GM21723 (cell line): ENCODE data around the gene SETD7.

Experiments
- ATAC-seq: cut with Tn5 transposase; IDR thresholded peaks from one replicate; pipeline ENCODE4 v1.9.1; 2021; ENCODE audit warnings: mild to moderate bottlenecking, moderate library complexity; ENCODE audit not compliant: unreplicated experiment

SETD7 gene

DNA sequence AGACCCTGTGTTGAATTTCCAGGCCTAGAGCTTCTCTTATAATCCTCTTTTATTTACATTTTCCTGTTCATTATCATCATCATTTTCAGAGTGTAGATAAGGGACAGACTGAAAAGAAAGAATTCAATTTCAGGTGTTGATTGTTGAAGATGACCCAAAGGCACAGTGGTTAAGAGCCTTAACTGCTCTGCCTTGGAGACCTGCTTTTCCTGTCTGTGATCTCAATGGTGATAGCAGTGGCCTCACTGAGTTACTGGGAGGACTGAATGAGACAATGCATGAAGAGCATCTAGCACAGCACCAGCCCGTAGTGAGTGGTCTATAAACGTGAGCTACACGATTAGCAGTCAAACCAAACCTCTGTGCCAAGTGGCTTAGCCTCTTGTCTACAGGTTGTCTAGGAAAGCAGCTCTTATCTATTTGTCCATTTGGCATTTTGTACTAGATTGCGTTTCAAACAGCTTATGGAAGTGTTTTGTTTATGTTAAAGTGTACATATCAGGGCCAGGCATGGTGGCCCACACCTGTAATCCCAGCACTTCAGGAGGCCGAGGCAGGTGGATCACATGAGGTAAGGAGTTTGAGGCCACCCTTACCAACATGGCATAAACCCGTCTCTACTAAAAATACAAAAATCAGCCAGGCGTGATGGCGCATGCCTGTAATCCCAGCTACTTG is 41.5 kb downstream of the SETD7 start:
- no peak for ATAC-seq

DNA sequence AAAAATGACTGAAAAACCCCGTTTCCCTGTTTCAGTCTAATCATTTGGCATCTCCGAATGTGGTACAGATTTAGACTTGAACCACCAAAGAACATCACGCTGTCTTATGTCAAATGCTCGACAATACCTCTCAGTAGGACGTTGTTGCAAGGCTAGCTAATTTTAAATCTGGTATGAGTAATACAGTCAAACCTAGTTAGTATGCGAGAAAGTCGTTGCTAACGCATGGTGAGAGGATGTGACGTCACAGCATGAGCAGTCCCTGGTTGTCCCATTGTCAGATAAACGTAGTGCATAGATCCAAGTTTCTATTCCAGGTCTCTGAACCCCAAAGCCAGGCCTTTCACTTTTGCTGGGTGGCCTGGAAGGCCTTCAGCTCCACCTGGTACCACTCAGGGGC is 44.7 kb downstream of the SETD7 start:
- no peak for ATAC-seq

GRCh38 chr4:139509727-139510410 is 46.1 kb downstream of the SETD7 start:
- ATAC-seq: no peak

DNA sequence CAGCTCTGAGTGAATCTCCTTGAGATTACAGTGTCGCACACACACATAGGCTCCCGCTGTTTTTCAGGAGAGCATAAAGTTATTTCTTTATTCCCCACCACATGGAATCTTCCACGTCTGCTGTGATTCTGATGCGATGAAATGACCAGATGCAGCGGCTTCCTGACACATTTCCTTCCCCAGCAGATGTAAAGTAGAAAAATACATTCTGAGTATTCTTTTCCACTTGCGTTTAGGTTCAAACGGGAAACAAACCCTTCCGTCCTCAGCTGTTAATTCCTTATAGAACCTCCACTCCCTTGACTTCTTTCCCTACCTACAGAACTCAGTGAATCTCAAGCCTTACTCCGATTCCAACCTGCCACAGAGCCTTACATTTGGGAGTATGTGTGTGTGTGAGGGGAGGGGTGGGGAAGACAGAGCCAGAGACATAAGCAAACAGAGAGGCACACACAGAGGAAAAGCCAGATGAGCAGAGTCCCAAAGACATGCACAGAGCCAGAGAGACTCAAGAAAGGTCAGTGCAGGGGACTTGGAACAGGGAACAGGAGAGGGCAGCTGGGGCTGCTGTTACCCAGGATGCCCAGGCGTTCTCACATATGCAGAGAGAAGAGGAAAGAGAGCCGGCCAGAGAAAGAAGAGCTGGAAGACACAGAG is 47.3 kb downstream of the SETD7 start:
- no peak for ATAC-seq

- ATAC-seq: no peak
Measured at GRCh38 chr4:139506774-139507173, 49.2 kb downstream of the SETD7 start.

DNA sequence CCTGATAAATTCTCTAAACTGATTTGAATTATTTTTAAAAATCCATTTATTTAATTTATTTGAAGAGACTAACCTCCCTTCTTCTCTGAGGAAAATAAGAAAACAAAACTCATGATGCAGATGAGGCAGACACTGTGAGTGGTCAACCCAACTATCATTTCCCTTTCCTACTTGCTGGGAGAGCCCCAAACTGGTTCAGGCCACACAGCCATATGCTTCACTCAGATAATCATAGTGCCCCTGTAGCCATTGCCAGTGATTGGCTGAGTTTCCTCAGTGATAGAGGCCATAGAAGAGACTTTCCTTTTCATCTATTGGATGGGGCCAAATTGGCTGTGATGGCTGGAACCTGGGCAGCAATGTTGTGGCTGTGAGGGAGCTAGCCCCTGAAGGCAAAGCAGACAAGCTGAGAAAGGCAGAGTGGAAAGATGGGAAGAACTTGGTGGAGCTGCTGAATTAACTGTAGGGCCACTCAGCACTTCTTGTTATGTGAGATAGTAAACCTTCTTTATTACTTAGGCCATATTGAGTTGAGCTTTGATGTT is 52.3 kb downstream of the SETD7 start:
- no peak for ATAC-seq

GRCh38 chr4:139501927-139502899 is 53.8 kb downstream of the SETD7 start:
- no peak for ATAC-seq

- no peak for ATAC-seq
Measured at GRCh38 chr4:139501527-139501926, 54.5 kb downstream of the SETD7 start.

GRCh38 chr4:139501117-139501516 is 54.9 kb downstream of the SETD7 start:
- no peak for ATAC-seq

- no peak for ATAC-seq
Measured at GRCh38 chr4:139499186-139499585, 56.8 kb downstream of the SETD7 start.

DNA sequence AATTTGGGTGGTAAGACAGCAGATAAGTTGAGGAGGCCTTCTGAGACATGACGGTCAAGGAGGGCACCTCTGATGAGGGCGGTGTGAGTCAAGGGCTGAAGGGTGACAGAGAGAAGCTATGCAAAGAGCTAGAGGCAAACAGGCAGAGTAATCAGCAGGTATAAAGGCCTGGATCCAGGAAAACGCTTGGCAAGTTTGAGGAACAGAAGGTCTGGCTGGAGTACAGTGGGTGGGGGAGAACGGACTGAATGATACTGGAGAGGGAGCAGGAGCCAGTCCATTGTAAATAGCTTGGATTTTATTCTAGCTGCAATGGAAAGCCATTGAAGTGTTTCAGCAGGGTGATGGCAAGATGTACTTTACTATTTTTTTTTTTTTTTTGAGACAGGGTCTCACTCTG is 62.8 kb downstream of the SETD7 start:
- ATAC-seq: no peak

- no peak for ATAC-seq
Measured at GRCh38 chr4:139492429-139492828, 63.6 kb downstream of the SETD7 start.

- no peak for ATAC-seq
Measured at GRCh38 chr4:139489638-139490037, 66.4 kb downstream of the SETD7 start.

- no peak for ATAC-seq
Measured at GRCh38 chr4:139488442-139488841, 67.6 kb downstream of the SETD7 start.

DNA sequence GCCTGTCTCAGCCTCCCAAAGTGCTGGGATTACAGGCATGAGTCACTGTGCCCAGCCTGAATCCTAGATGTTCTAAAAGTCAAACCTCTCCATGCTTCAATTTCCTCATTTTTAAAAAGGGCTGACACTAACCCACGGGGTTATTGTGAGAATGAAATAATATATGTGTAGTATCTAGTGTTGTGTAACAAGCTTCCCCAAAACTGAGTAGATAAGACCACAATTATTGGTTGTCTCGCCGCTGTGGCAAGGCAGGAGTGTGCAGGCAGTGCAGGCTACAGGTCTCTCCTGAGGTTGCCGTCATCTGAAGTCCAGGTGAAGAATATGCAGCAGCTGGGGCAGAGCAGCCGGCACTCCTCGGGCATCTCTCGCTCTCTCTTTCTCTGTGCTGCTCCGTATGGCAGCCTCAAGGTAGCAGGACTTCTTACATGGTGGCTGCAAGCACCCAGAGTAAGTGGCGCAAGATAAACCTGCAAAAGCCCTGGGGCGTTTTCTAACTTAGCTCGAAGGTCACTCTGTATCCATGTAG is 71.2 kb downstream of the SETD7 start:
- ATAC-seq: no peak

GRCh38 chr4:139483000-139483399 is 73.0 kb downstream of the SETD7 start:
- ATAC-seq: no peak

- no peak for ATAC-seq
Measured at GRCh38 chr4:139481465-139481864, 74.6 kb downstream of the SETD7 start.

DNA sequence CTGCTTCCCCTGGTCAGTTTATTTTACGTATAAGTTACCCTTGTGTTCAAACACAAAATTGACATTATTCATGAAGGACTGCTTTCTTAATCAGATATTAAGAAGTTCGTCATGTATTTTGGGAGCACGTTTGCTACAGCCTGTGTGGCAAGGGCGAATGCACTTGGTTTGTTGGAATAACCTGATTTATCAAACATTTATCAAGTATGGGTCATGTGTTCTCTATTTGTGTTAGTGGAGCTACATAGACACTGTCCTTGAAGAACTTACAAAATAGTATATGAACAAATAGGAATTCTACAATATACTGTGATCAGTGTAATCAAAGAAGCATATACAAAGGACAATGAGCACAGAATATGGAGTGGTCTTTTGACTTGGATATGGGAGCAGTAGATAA is 79.7 kb downstream of the SETD7 start:
- no peak for ATAC-seq

- no peak for ATAC-seq
Measured at GRCh38 chr4:139472852-139473251, 83.2 kb downstream of the SETD7 start.

GRCh38 chr4:139470997-139471665 is 84.9 kb downstream of the SETD7 start:
- ATAC-seq: peak; percentile 68
